ENCODE results near the gene RNF213. TPM values are rescaled to one million over a fixed set of nuclear protein-coding genes. Genes with fewer than 3 reads are reported as not detected.

The RNF213 gene
- total RNA-seq, 1 experiment from 2014 or later: 44.5 TPM

GRCh38 chr17:80264205-80265075 is 3.8 kb downstream of the RNF213 start:
- H3K79me2 ChIP-seq (ENCODE audit: insufficient read depth, low read length): no peaks in the 10 kb centered on the region
- H3K4me1 ChIP-seq (ENCODE audit: control insufficient read depth in 1 of 2, insufficient read depth in 2 of 2, low read length in 2 of 2): peaks cover 13 to 22% of the 10 kb centered on the region in 2 experiments
- H3K4me2 ChIP-seq (ENCODE audit: low read length): no peak overlapping the region
- ChIA-PET RAD21 (ENCODE audit: low non-redundant PET in 1 of 2, low total read pairs in 2 of 2, uncharacterized antibody in 2 of 2, unreplicated experiment in 2 of 2) (no interaction called here), POLR2A (no interaction called here), CTCF (interaction anchor here (0.6 kb wide), 1 partner anchor 20 kb away, joined by 3 read pairs; no protein-coding TSS in a partner anchor)
- H3K9me3 ChIP-seq (ENCODE audit: control insufficient read depth in 1 of 2, insufficient read depth in 1 of 2, low read depth in 1 of 2, low read length in 2 of 2): no peaks in the 10 kb centered on the region
- intact Hi-C loops (cut with micrococcal nuclease): no loop called here
- H3K27ac ChIP-seq (ENCODE audit: low read depth, low read length): no peak overlapping the region; the same call in 1 of the 2 replicates
- no peak overlapping the region for H3K4me3 ChIP-seq (replicated peaks in 1 of 2; ENCODE audit: low read depth in 1 of 2, low read length in 2 of 2)
- H3K27me3 ChIP-seq (ENCODE audit: insufficient read depth, low read length): no peaks in the 10 kb centered on the region
- no TSS peak for BruUV-seq (replicated peaks)
- DNase-seq (ENCODE audit: low read depth, low spot score) (no peak), ATAC-seq (no peak)
- no peaks in the 10 kb centered on the region for H3K36me3 ChIP-seq (ENCODE audit: control insufficient read depth in 1 of 2, insufficient read depth in 2 of 2, low read length in 2 of 2)
- H2AFZ ChIP-seq (ENCODE audit: low read depth, low read length, poor library complexity, severe bottlenecking): no peak overlapping the region
- no peak overlapping the region for H3K9ac ChIP-seq (ENCODE audit: low read length)
- TF ChIP-seq ATF3 (IDR thresholded peaks at IDR 0.05) (no peak), MAX (IDR thresholded peaks at IDR 0.05) (no peak), ELF1 (IDR thresholded peaks at IDR 0.05; ENCODE audit: borderline replicate concordance, low read depth) (no peak), EGR1 (IDR thresholded peaks at IDR 0.05; ENCODE audit: low read depth) (no peak), POLR2AphosphoS5 (IDR thresholded peaks at IDR 0.05; ENCODE audit: low read depth, low read length) (no peak), REST (IDR thresholded peaks at IDR 0.05; ENCODE audit: low read depth) (no peak), RAD21 (IDR thresholded peaks at IDR 0.05; ENCODE audit: low read depth) (no peak)
- no peaks in the 10 kb centered on the region for H4K20me1 ChIP-seq (ENCODE audit: insufficient read depth)
- no peaks in the 10 kb centered on the region for H3K9me2 ChIP-seq (ENCODE audit: insufficient read depth)
